ENCODE results near the gene ABCA9. TPM values are rescaled to one million over a fixed set of nuclear protein-coding genes. Genes with fewer than 3 reads are reported as not detected.

The ABCA9 gene
- total RNA-seq, 2 donors from 2014 or later = 8.8 to 30.7 TPM

GRCh38 chr17:69018687-69019086 is 42.0 kb downstream of the ABCA9 start:
- no peak for TF ChIP-seq POLR2A (IDR thresholded peaks at IDR 0.05)
- no peak for TF ChIP-seq CTCF (IDR thresholded peaks at IDR 0.05)
- no peaks in the 10 kb centered on the region for H3K9me3 ChIP-seq
- H3K27ac ChIP-seq = no peak overlapping the region
- no peak overlapping the region for H3K4me3 ChIP-seq
- no peaks in the 10 kb centered on the region for H3K27me3 ChIP-seq
- no peaks in the 10 kb centered on the region for H3K36me3 ChIP-seq (replicated peaks in 1 of 2; ENCODE audit: insufficient read depth in 1 of 2, low read depth in 2 of 2)
- DNase-seq (no peak), ATAC-seq (no peak)
- peaks cover 14% of the 10 kb centered on the region for H3K4me1 ChIP-seq
- 61 to 79% methylated on average over 1 of the region's 1 CpG for WGBS, 2 donors
- intact Hi-C loops (cut with DNase I) = no loop called here

GRCh38 chr17:69018022-69018615 is 42.6 kb downstream of the ABCA9 start:
- no peak for ATAC-seq
- DNase-seq = no peak
- no peaks in the 10 kb centered on the region for H3K36me3 ChIP-seq (replicated peaks in 1 of 2; ENCODE audit: insufficient read depth in 1 of 2, low read depth in 2 of 2)
- H3K9me3 ChIP-seq = no peaks in the 10 kb centered on the region
- no peak overlapping the region for H3K4me3 ChIP-seq
- H3K27ac ChIP-seq = no peak overlapping the region
- no peaks in the 10 kb centered on the region for H3K27me3 ChIP-seq
- TF ChIP-seq CTCF (IDR thresholded peaks at IDR 0.05) (no peak), POLR2A (IDR thresholded peaks at IDR 0.05) (no peak)
- intact Hi-C loops (cut with DNase I) = no loop called here
- H3K4me1 ChIP-seq = peaks cover 14% of the 10 kb centered on the region
- 22 to 23% methylated on average over 3 of the region's 3 CpGs for WGBS, 2 donors

GRCh38 chr17:69015631-69016030 is 45.1 kb downstream of the ABCA9 start:
- Histone ChIP-seq H3K4me1 (peaks cover 14% of the 10 kb centered on the region), H3K36me3 (replicated peaks in 1 of 2; ENCODE audit: insufficient read depth in 1 of 2, low read depth in 2 of 2) (no peaks in the 10 kb centered on the region), H3K9me3 (no peaks in the 10 kb centered on the region), H3K27ac (no peak overlapping the region), H3K27me3 (no peaks in the 10 kb centered on the region), H3K4me3 (no peak overlapping the region)
- 76 to 79% methylated on average over 2 of the region's 2 CpGs for WGBS, 2 donors
- intact Hi-C loops (cut with DNase I) = no loop called here
- TF ChIP-seq POLR2A (IDR thresholded peaks at IDR 0.05) = no peak
- no peak for TF ChIP-seq CTCF (IDR thresholded peaks at IDR 0.05)
- no peak for DNase-seq
- no peak for ATAC-seq

- ATAC-seq (no peak), DNase-seq (no peak)
- TF ChIP-seq CTCF (IDR thresholded peaks at IDR 0.05) = no peak
- TF ChIP-seq POLR2A (IDR thresholded peaks at IDR 0.05) = no peak
- Histone ChIP-seq H3K9me3 (no peaks in the 10 kb centered on the region), H3K27me3 (no peaks in the 10 kb centered on the region), H3K27ac (no peak overlapping the region), H3K4me1 (peaks cover 7% of the 10 kb centered on the region), H3K4me3 (no peak overlapping the region), H3K36me3 (replicated peaks in 1 of 2; ENCODE audit: insufficient read depth in 1 of 2, low read depth in 2 of 2) (no peaks in the 10 kb centered on the region)
- WGBS, 2 donors = 83 to 95% methylated on average over 4 of the region's 4 CpGs
- intact Hi-C loops (cut with DNase I) = no loop called here
Measured at GRCh38 chr17:69012895-69013805, 47.6 kb downstream of the ABCA9 start.

All from body of pancreas (tissue), 4 donors.